GM12864 (cell line): Measurements from ENCODE around the gene ILKAP.

ENCODE experiments used
- DNase-seq: peaks from one replicate; pipeline ENCODE4 v3.0.0-alpha.2; 2011; ENCODE audit warnings: low read depth
- H3K4me3 ChIP-seq: 2 replicates; pipeline ENCODE4 v1.5.1; 2011; ENCODE audit warnings: mild to moderate bottlenecking, low read depth, low read length, control low read depth
- TF ChIP-seq, protein P1 (sequence below): IDR thresholded peaks from 2 replicates; pipeline ENCODE4 v1.5.1; 2011; ENCODE audit warnings: low read depth, mild to moderate bottlenecking, moderate library complexity, low read length, control low read depth, inconsistent platforms; ENCODE audit errors: missing control alignments

The ILKAP gene

DNA sequence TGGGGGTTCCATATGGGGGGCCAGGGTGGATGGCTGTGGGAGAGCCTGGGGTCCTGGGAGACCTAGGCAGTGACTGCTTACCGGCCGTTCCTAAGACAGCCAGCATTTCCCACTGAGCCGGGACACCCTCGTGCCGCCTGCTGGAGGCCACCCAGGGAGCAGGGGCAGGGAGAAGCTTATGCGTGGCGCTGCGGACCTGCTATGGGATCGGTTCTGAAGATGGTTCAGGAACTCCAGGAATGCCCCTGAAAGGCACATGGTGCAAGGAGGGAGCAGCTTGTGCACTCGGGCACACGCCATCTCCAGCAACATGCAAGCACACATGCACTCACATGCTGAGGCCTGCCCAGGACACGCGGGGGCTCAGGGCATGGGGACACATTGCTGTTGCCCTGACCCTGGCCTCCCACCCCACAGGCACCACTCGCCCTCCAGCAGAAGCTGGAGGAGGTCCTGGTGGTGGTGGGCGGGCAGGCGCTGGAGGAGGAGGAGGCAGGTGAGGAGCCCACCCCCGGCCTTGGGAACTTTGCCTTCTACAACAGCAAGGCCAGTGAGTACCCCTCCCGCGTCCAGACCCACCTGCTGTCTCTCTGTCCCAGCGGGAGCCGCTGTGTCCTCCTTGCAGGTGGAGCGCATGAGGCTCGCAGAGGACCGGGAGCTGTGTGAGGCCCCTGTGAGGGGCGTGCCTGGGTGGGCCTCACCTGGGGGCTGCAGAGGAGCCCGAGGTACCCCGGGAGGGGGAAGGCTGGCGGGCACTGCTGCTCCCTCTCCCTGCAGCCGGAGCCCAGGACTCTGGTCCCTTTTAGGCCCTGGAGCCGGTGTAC is 60.9 kb downstream of the ILKAP start:
- TF ChIP-seq, protein P1, sequence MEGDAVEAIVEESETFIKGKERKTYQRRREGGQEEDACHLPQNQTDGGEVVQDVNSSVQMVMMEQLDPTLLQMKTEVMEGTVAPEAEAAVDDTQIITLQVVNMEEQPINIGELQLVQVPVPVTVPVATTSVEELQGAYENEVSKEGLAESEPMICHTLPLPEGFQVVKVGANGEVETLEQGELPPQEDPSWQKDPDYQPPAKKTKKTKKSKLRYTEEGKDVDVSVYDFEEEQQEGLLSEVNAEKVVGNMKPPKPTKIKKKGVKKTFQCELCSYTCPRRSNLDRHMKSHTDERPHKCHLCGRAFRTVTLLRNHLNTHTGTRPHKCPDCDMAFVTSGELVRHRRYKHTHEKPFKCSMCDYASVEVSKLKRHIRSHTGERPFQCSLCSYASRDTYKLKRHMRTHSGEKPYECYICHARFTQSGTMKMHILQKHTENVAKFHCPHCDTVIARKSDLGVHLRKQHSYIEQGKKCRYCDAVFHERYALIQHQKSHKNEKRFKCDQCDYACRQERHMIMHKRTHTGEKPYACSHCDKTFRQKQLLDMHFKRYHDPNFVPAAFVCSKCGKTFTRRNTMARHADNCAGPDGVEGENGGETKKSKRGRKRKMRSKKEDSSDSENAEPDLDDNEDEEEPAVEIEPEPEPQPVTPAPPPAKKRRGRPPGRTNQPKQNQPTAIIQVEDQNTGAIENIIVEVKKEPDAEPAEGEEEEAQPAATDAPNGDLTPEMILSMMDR: no peak
- no peak overlapping the region for H3K4me3 ChIP-seq
- DNase-seq: no peak

DNA sequence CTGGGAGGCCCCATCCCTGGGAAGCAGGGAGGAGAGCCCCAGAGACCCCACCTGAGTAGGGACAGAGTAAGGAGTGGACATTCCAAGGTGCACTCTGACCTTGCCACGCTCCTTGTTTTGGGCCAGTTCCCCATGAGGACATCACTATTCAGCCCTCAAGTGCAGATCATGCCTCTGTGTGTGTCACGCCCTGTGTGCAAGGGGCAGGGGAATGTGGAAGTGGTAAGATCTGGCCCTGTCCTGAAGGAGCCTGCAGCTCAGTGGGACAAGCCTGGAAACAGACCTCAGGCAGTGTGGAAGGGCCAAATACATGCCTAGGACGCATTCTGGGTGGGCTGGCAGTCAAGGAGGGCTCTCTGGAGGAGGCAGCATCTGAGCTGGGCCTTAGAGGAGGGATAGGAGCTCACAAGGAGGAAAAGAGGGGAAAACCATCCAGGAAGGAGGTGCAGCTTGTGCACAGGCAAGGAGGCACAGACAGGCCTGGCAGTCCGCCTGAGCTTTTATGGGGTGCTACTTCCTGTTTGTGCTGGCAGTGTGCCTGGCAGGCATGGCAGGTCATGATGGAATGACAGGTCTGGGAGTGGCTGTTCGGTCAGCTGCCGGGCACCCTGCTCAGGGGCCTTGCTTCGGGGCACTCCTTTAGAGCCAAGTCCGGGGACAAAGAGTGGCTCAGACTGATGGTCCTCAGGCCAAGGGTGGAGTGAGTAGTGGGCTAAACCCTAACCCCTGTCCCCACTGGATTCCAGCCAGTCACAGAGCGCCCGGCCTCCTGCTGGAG is 61.8 kb downstream of the ILKAP start:
- H3K4me3 ChIP-seq: no peak overlapping the region
- TF ChIP-seq, protein P1: no peak
- no peak for DNase-seq

DNA sequence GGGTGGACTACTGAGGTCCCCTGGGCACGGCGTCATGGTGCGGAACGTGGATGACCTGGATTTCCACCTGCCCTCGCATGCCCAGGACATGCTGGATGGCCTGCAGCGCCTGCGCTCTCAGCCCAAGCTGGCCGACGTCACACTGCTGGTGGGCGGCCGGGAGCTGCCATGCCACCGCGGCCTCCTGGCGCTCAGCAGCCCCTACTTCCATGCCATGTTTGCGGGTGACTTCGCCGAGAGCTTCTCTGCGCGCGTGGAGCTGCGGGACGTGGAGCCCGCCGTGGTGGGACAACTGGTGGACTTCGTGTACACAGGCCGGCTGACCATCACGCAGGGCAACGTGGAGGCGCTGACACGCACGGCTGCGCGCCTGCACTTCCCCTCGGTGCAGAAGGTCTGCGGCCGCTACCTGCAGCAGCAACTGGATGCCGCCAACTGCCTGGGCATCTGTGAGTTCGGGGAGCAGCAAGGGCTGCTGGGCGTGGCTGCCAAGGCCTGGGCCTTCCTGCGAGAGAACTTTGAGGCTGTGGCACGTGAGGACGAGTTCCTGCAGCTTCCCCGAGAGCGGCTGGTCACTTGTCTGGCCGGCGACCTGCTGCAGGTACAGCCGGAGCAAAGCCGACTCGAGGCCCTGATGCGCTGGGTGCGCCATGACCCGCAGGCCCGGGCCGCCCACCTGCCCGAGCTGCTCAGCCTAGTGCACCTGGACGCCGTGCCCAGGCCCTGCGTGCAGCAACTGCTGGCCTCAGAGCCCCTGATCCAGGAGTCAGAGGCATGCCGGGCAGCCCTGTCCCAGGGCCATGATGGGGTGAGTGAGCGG is 62.6 kb downstream of the ILKAP start:
- no peak overlapping the region for H3K4me3 ChIP-seq
- TF ChIP-seq, protein P1: no peak
- DNase-seq: no peak

DNA sequence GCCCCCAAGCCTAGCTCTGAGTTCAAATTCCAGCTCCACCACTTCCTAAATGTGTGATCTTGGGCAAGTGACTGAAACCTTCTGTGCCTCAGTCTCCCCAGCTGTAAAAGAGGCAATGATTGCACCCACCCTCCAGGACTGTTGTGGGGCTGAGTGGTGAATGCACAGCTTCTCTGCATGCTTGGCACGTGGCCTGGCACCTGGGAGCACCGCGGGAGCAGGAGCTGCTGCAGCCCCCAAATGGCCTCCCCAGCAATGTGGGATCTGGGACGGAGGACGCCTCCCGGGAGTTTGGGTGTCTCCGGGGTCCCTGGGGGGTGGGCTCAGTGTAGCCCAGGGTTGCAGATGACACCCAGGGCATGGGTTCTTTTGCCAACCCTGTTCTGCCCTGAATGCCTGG is 63.5 kb downstream of the ILKAP start:
- H3K4me3 ChIP-seq: no peak overlapping the region
- TF ChIP-seq, protein P1: no peak
- DNase-seq: no peak

GRCh38 chr2:238139196-238140039 is 64.1 kb downstream of the ILKAP start:
- TF ChIP-seq, protein P1: peak; percentile 39
- DNase-seq: no peak
- no peak overlapping the region for H3K4me3 ChIP-seq
